T-helper 2 cell treated with Interferon-gamma antibody and Interleukin-4, amounts not matched to agents 5 μg/mL and 100 μg/mL, for 36 hours (primary cell): ENCODE results near the gene PRDM1.
A peak's percentile ranks its signal among the peaks of the same experiment; 100 is the strongest.

ENCODE experiments used
- DNase-seq: peaks from one replicate; pipeline ENCODE4 v3.0.0; 2021; ENCODE audit warnings: low spot score
- H3K27ac Mint-ChIP-seq: one replicate; pipeline ENCODE4 v1.8.0; 2021; ENCODE audit warnings: mild to moderate bottlenecking, mixed read lengths
- H3K27me3 Mint-ChIP-seq: one replicate; pipeline ENCODE4 v1.8.0; 2021; ENCODE audit warnings: low read depth, mixed read lengths
- H3K36me3 Mint-ChIP-seq: one replicate; pipeline ENCODE4 v1.8.0; 2021; ENCODE audit warnings: low read depth, mixed read lengths
- H3K4me1 Mint-ChIP-seq: one replicate; pipeline ENCODE4 v1.8.0; 2021; ENCODE audit warnings: low read depth, mixed read lengths
- H3K4me3 Mint-ChIP-seq: one replicate; pipeline ENCODE4 v1.8.0; 2022; ENCODE audit warnings: mild to moderate bottlenecking, moderate library complexity, mixed read lengths
- H3K9me3 Mint-ChIP-seq: one replicate; pipeline ENCODE4 v1.8.0; 2021; ENCODE audit warnings: mixed read lengths

PRDM1 gene

DNA sequence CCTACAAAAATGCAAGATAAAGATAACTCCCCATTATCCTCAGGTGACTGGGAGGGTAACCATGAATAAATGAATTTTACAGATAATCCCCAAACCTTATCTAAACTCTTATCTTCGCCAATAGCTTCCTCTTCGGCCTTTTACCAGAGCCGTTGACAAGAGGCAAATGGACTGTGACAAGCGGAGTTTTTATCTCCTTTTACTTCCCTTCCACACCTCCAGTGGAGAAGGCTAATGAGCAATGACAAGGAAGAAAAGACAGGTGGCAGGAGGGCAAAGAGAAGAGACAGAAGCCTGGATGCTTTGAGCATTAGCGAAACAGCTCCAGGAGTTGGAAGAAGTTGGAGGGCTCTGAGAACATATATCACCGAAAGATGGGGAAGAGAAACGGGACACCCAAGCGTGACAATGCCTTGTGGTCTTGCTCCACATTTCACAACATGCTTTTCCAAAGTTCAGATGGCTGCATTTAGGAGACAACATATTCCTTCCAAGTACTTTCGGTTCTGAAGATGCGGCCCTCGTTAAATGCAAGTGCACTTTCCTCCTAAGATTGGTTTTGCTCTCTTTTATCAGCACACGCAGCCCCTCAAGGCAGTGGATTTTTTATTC is 69.2 kb downstream of the PRDM1 start:
- Mint-ChIP-seq H3K36me3 (peaks cover 3% of the 10 kb centered on the region), H3K9me3 (peaks cover 9% of the 10 kb centered on the region), H3K4me3 (no peak overlapping the region), H3K4me1 (peaks cover 25% of the 10 kb centered on the region), H3K27ac (no peak overlapping the region), H3K27me3 (no peaks in the 10 kb centered on the region)
- no peak for DNase-seq

DNA sequence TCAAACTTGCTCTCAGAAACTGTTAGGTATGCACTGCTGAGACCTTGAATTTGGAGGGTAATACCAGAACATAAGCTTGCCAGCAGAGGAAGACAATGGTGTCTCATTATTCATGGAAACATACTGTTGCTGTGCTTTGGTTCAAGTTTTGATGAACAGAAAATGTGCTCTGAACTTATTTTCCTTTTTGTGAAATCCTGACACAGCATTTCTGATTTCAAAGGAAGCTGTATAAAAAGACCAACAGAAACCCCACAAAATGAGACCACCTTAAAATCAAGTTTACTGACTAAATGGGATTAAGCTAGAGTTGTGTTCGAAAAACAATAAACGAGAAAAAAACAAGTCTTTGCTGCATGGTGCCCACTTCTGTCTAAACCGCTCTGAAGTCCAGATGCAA is 70.3 kb downstream of the PRDM1 start:
- peaks cover 29% of the 10 kb centered on the region for H3K4me1 Mint-ChIP-seq
- peaks cover 9% of the 10 kb centered on the region for H3K9me3 Mint-ChIP-seq
- no peaks in the 10 kb centered on the region for H3K27me3 Mint-ChIP-seq
- no peak overlapping the region for H3K27ac Mint-ChIP-seq
- DNase-seq: no peak
- H3K36me3 Mint-ChIP-seq: peaks cover 3% of the 10 kb centered on the region
- no peak overlapping the region for H3K4me3 Mint-ChIP-seq

DNA sequence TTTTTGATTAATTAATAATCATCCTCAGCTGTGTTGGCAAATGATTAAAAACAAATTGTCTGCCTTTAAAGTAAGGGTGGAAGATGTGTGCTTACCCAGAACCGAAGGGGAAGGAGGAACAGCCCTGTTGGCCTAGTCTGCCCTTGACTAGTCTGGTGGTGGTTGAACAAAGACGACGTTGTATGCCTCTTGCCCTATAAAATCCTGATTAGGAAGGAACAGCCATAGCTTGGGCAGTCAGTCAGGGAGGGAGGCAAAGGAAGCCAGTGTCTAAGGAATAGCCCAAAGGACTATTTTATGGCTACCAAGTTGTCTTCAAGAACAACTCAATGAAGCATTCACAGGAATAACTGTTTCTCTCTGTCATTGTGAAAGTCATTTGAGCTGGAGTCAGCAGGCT is 70.7 kb downstream of the PRDM1 start:
- Mint-ChIP-seq H3K36me3 (peaks cover 3% of the 10 kb centered on the region), H3K4me3 (no peak overlapping the region), H3K9me3 (peaks cover 8% of the 10 kb centered on the region), H3K27me3 (no peaks in the 10 kb centered on the region), H3K4me1 (peaks cover 33% of the 10 kb centered on the region), H3K27ac (no peak overlapping the region)
- DNase-seq: no peak

DNA sequence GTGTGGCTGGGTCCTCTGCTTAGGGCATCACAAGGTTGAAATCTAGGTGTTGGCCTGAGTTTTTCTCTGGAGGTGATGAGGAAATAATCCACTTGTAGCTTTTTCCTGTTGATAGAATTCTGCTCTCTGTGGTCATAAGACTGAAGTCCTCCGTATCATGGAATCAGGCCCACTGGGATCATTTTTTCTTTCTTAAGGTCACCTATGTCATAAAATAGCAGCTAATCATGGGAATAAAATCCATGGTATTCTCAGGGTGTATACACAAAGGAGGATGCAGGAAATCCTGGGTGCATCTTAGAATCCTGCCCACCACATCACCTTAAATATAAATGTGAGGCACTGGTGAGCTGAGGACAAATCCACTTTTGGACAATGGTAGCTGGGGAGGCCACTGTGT is 72.7 kb downstream of the PRDM1 start:
- peak overlapping the region; percentile 5 for H3K27ac Mint-ChIP-seq
- no peaks in the 10 kb centered on the region for H3K27me3 Mint-ChIP-seq

More for the DNA sequence above, 72.7 kb downstream of the PRDM1 start:
- peaks cover 41% of the 10 kb centered on the region for H3K4me1 Mint-ChIP-seq
- no peak for DNase-seq
- H3K4me3 Mint-ChIP-seq: no peak overlapping the region
- H3K9me3 Mint-ChIP-seq: no peaks in the 10 kb centered on the region
- no peaks in the 10 kb centered on the region for H3K36me3 Mint-ChIP-seq
